Activated T-cell treated with anti-CD3 and anti-CD28 coated beads, Interleukin-2, amount 50 U/mL, for 1 hour (primary cell): ENCODE results near the gene PRCP.

Experiments
- DNase-seq: peaks from one replicate; pipeline ENCODE4 v3.0.0-alpha.2; 2020

The PRCP gene

GRCh38 chr11:82823647-82824619, 76.3 kb downstream of the PRCP start:
- DNase-seq, result no peak

GRCh38 chr11:82818409-82819043, 81.7 kb downstream of the PRCP start:
- no peak for DNase-seq

GRCh38 chr11:82815406-82815805, 84.8 kb downstream of the PRCP start:
- DNase-seq, result no peak

- DNase-seq, result no peak
Measured at GRCh38 chr11:82814379-82814778, 85.9 kb downstream of the PRCP start.

GRCh38 chr11:82811369-82811768, 88.9 kb downstream of the PRCP start:
- DNase-seq, result no peak

- DNase-seq, result no peak
Measured at GRCh38 chr11:82810738-82811137, 89.5 kb downstream of the PRCP start.

- DNase-seq, result no peak
Measured at GRCh38 chr11:82810326-82810725, 89.9 kb downstream of the PRCP start.

- DNase-seq, result no peak
Measured at GRCh38 chr11:82807646-82808045, 92.6 kb downstream of the PRCP start.

- no peak for DNase-seq
Measured at GRCh38 chr11:82802710-82803109, 97.5 kb downstream of the PRCP start.

GRCh38 chr11:82796998-82797961, 103.0 kb downstream of the PRCP start:
- DNase-seq, result no peak

GRCh38 chr11:82794490-82794889, 105.7 kb downstream of the PRCP start:
- DNase-seq, result no peak

GRCh38 chr11:82792822-82793569, 107.2 kb downstream of the PRCP start:
- no peak for DNase-seq

- DNase-seq, result no peak
Measured at GRCh38 chr11:82792319-82792718, 107.9 kb downstream of the PRCP start.

GRCh38 chr11:82791779-82792178, 108.5 kb downstream of the PRCP start:
- no peak for DNase-seq

- DNase-seq, result no peak
Measured at GRCh38 chr11:82790723-82791484, 109.3 kb downstream of the PRCP start.

- no peak for DNase-seq
Measured at GRCh38 chr11:82787981-82788380, 112.2 kb downstream of the PRCP start.

GRCh38 chr11:82786836-82787235, 113.4 kb downstream of the PRCP start:
- no peak for DNase-seq

- DNase-seq, result no peak
Measured at GRCh38 chr11:82786001-82786400, 114.2 kb downstream of the PRCP start.

- no peak for DNase-seq
Measured at GRCh38 chr11:82782825-82783374, 117.3 kb downstream of the PRCP start.

GRCh38 chr11:82778776-82779175, 121.5 kb downstream of the PRCP start:
- no peak for DNase-seq

- no peak for DNase-seq
Measured at GRCh38 chr11:82776377-82776776, 123.9 kb downstream of the PRCP start.
